IMR-90 (cell line): ENCODE results near the gene TSPEAR. TPM values are rescaled to one million over a fixed set of nuclear protein-coding genes. Genes with fewer than 3 reads are reported as not detected.

Experiments
- ATAC-seq: fragments of 200-7000 bp; cut with Tn5 transposase; 2 replicates; pipeline ENCODE4 v1.9.1; 2020; ENCODE audit warnings: low read depth, mild to moderate bottlenecking, moderate library complexity
- BruUV-seq: library from RNA; stranded (reverse); fragments of 400-500 nt; replicated peaks from 2 replicates; lab custom pipeline; 2021; lab: Mats Ljungman, UMichigan
- CTCF ChIA-PET: fragments of 300-600 bp; formaldehyde crosslinking; extraction: SDS; loops from one replicate; lab custom pipeline; 2021; ENCODE audit warnings: antibody characterized with exemption; lab: Yijun Ruan, JAX
- POLR2A ChIA-PET: fragments of 300-600 bp; sonication (Branson Sonifier 250); formaldehyde crosslinking; loops from one replicate; lab custom pipeline; 2022; ENCODE audit warnings: antibody characterized with exemption; ENCODE audit not compliant: unreplicated experiment; lab: Charles Lee
- DNase-seq: peaks from one replicate; pipeline ENCODE4 v3.0.0; 2013
- H2AFZ ChIP-seq: replicated peaks from 2 replicates; pipeline ENCODE3; 2013; ENCODE audit warnings: low read length, mild to moderate bottlenecking; ENCODE audit not compliant: poor library complexity
- H2AK5ac ChIP-seq: 2 replicates; pipeline ENCODE4 v1.6.1; 2013; ENCODE audit warnings: low read depth, low read length, inconsistent platforms
- H2AK9ac ChIP-seq: replicated peaks from 2 replicates; pipeline ENCODE3; 2013; ENCODE audit warnings: mild to moderate bottlenecking, low read depth, low read length, moderate library complexity; ENCODE audit not compliant: poor library complexity
- H2BK120ac ChIP-seq: 2 replicates; pipeline ENCODE4 v1.6.1; 2013; ENCODE audit warnings: low read depth, low read length, inconsistent platforms
- H2BK15ac ChIP-seq: 3 replicates; pipeline ENCODE4 v1.6.1; 2013; ENCODE audit warnings: low read depth, low read length, inconsistent platforms
- H2BK20ac ChIP-seq: 2 replicates; pipeline ENCODE4 v1.6.1; 2013; ENCODE audit warnings: low read depth, mild to moderate bottlenecking, inconsistent platforms, low read length, moderate library complexity
- H2BK5ac ChIP-seq: 2 replicates; pipeline ENCODE4 v1.6.1; 2013; ENCODE audit warnings: mild to moderate bottlenecking, low read depth, low read length, inconsistent platforms; ENCODE audit not compliant: poor library complexity, severe bottlenecking
- H3K14ac ChIP-seq: replicated peaks from 2 replicates; pipeline ENCODE4 v1.6.1; 2013; ENCODE audit warnings: low read depth, low read length, inconsistent platforms
- H3K18ac ChIP-seq: 2 replicates; pipeline ENCODE4 v1.6.1; 2013; ENCODE audit warnings: low read depth, low read length, control low read depth
- H3K23ac ChIP-seq: 2 replicates; pipeline ENCODE4 v1.6.1; 2013; ENCODE audit warnings: low read depth, low read length, inconsistent platforms
- H3K27ac ChIP-seq: 2 replicates; pipeline ENCODE4 v1.5.1; 2013; ENCODE audit warnings: mild to moderate bottlenecking, control low read depth, low read length; ENCODE audit not compliant: insufficient read depth
- H3K27me3 ChIP-seq: 2 replicates; pipeline ENCODE4 v1.6.1; 2013; ENCODE audit warnings: low read length; ENCODE audit not compliant: control insufficient read depth, insufficient read depth
- H3K36me3 ChIP-seq: 2 replicates; pipeline ENCODE4 v1.6.1; 2013; ENCODE audit warnings: low read length, mixed read lengths; ENCODE audit not compliant: control insufficient read depth, insufficient read depth
- H3K4ac ChIP-seq: 2 replicates; pipeline ENCODE4 v1.6.1; 2013; ENCODE audit warnings: low read depth, low read length, inconsistent platforms
- H3K4me1 ChIP-seq: 2 replicates; pipeline ENCODE4 v1.6.1; 2013; ENCODE audit warnings: low read length, mixed read lengths; ENCODE audit not compliant: control insufficient read depth, insufficient read depth
- H3K4me2 ChIP-seq: 2 replicates; pipeline ENCODE4 v1.6.1; 2013; ENCODE audit warnings: low read depth, mild to moderate bottlenecking, control low read depth, low read length, moderate library complexity
- H3K4me3 ChIP-seq: 2 replicates; pipeline ENCODE4 v1.5.1; 2013; ENCODE audit warnings: low read depth, mild to moderate bottlenecking, control low read depth, low read length, moderate library complexity; ENCODE audit not compliant: insufficient read depth
- H3K56ac ChIP-seq: 2 replicates; pipeline ENCODE4 v1.6.1; 2013; ENCODE audit warnings: low read length, inconsistent platforms; ENCODE audit not compliant: insufficient read depth; ENCODE audit errors: extremely low read depth
- H3K79me1 ChIP-seq, 2 experiments: 2 replicates each; pipeline ENCODE4 v1.6.1; 2013; ENCODE audit warnings: low read length in 2 of 2, inconsistent platforms in 1 of 2, low read depth in 1 of 2
- H3K9ac ChIP-seq: 2 replicates; pipeline ENCODE4 v1.6.1; 2013; ENCODE audit warnings: low read depth, low read length, control low read depth
- H3K9me1 ChIP-seq: 2 replicates; pipeline ENCODE4 v1.6.1; 2013; ENCODE audit warnings: low read length, inconsistent platforms; ENCODE audit not compliant: insufficient read depth
- H3K9me3 ChIP-seq: 2 replicates; pipeline ENCODE4 v1.6.1; 2013; ENCODE audit warnings: low read length; ENCODE audit not compliant: control insufficient read depth, insufficient read depth
- H4K20me1 ChIP-seq: 2 replicates; pipeline ENCODE4 v1.6.1; 2013; ENCODE audit warnings: low read length, inconsistent platforms; ENCODE audit not compliant: insufficient read depth
- H4K5ac ChIP-seq: 2 replicates; pipeline ENCODE4 v1.6.1; 2013; ENCODE audit warnings: mild to moderate bottlenecking, low read depth, low read length, control low read depth
- H4K8ac ChIP-seq, 2 experiments: 2 replicates each; pipeline ENCODE4 v1.6.1; 2013; ENCODE audit warnings: low read depth in 2 of 2, low read length in 2 of 2, control low read depth in 1 of 2, inconsistent platforms in 1 of 2
- H4K91ac ChIP-seq: 2 replicates; pipeline ENCODE4 v1.6.1; 2013; ENCODE audit warnings: low read depth, low read length, inconsistent platforms; ENCODE audit not compliant: insufficient read depth
- CHD1 ChIP-seq: IDR thresholded peaks from 2 replicates; pipeline ENCODE4 v1.6.1; 2012; ENCODE audit warnings: low read depth, low read length, improper control_type of control experiment
- MAFK ChIP-seq: IDR thresholded peaks from 2 replicates; pipeline ENCODE4 v1.6.1; 2012; ENCODE audit warnings: low read depth, low read length, improper control_type of control experiment
- MAZ ChIP-seq: IDR thresholded peaks from 2 replicates; pipeline ENCODE4 v1.6.1; 2012; ENCODE audit warnings: low read depth, mild to moderate bottlenecking, low read length, improper control_type of control experiment, moderate library complexity, borderline replicate concordance
- MXI1 ChIP-seq: IDR thresholded peaks from 2 replicates; pipeline ENCODE4 v1.6.1; 2012; ENCODE audit warnings: low read depth, mild to moderate bottlenecking, low read length, moderate library complexity, borderline replicate concordance
- POLR2A ChIP-seq: IDR thresholded peaks from 2 replicates; pipeline ENCODE4 v1.6.1; 2012; ENCODE audit warnings: mild to moderate bottlenecking, low read depth, low read length
- RAD21 ChIP-seq: IDR thresholded peaks from 2 replicates; pipeline ENCODE4 v1.6.1; 2012; ENCODE audit warnings: low read length, improper control_type of control experiment
- RCOR1 ChIP-seq: IDR thresholded peaks from 2 replicates; pipeline ENCODE4 v1.6.1; 2012; ENCODE audit warnings: mild to moderate bottlenecking, low read length, improper control_type of control experiment; ENCODE audit not compliant: insufficient replicate concordance
- SMC3 ChIP-seq: fragments of 150-350 bp; IDR thresholded peaks from 2 replicates; pipeline ENCODE4 v1.6.1; 2016; ENCODE audit warnings: low read depth, mild to moderate bottlenecking, antibody characterized with exemption, low read length, moderate library complexity
- WGBS, 2 experiments: methylation state at CpG; one replicate each; pipeline versions ENCODE4 v1.1.5 to v1.1.7; 2013; ENCODE audit warnings: missing lambda C conversion rate in 2 of 2; ENCODE audit not compliant: insufficient read length in 1 of 2; ENCODE audit errors: extremely low coverage in 2 of 2; 5-methylcytosine and 5-hydroxymethylcytosine counted together
- dilution Hi-C: fragments of 300-500 bp; cut with HindIII; formaldehyde crosslinking; loops from one replicate; pipeline ENCODE4 v1.14.3; 2018; ENCODE audit warnings: low sequenced_read_pairs; ENCODE audit not compliant: unreplicated experiment
- in situ Hi-C: fragments of 300-500 bp; cut with MboI; formaldehyde crosslinking; loops from 3 replicates; pipeline ENCODE4 v1.14.3; 2019; ENCODE audit warnings: low sequenced_read_pairs, inconsistent platforms, mixed read lengths
- intact Hi-C: fragments of 100-400 bp; cut with micrococcal nuclease; formaldehyde crosslinking; loops from 2 replicates; pipeline ENCODE4 v1.10.0; 2022
- polyA plus RNA-seq, 3 experiments: library from polyadenylated mRNA; depleted of rRNA; stranded (reverse); fragments of >200 nt; gene quantifications; 2 replicates each; pipeline ENCODE4 v1.2.3, GENCODE V29; 2012; ENCODE audit warnings: low replicate concordance in 1 of 3
- total RNA-seq: library from RNA; depleted of rRNA; stranded (reverse); fragments of >200 nt; gene quantifications from 2 replicates; pipeline ENCODE4 v1.2.3, GENCODE V29; 2012
- TF ChIP-seq, protein P1 (sequence below): fragments of 150-350 bp; IDR thresholded peaks from 2 replicates; pipeline ENCODE4 v1.6.1; 2017; ENCODE audit warnings: mild to moderate bottlenecking, antibody characterized with exemption, low read length, low read depth

TSPEAR gene
- total and polyA plus RNA-seq, 2 of the 4 experiments (the other 2 are of a cell fraction), result not detected

DNA sequence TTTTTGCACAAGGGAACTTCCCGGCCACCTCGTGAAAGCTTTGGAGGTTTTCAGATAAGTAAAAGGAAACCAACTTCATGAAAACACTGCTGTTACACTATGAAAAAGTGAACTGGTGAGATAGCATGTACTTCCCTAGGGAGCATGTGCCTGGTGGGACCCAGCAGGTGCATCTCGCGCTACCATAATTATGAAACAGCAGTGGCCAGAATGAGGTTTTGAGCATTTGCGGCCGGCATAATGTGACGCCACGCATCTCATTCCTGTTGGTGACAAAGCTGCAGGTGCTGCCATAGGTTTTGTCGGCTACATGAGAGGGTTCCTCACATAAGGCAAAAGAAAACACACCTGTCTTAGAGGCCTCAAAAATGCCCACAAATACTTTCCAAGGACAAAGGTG is 154.5 kb downstream of the TSPEAR start:
- Histone ChIP-seq H3K18ac (no peak overlapping the region), H3K14ac (no peak overlapping the region), H2BK15ac (no peak overlapping the region), H3K79me1 (no peaks in the 10 kb centered on the region), H2BK120ac (no peak overlapping the region), H3K9me3 (no peaks in the 10 kb centered on the region), H3K4me2 (no peak overlapping the region), H2AK9ac (no peak overlapping the region), H2BK20ac (no peak overlapping the region), H4K8ac (no peak overlapping the region), H2BK5ac (no peak overlapping the region), H3K56ac (no peak overlapping the region), H4K91ac (no peak overlapping the region), H3K4me1 (no peaks in the 10 kb centered on the region), H2AK5ac (no peak overlapping the region), H3K4ac (no peak overlapping the region), H4K20me1 (no peaks in the 10 kb centered on the region), H3K27me3 (peaks cover 17% of the 10 kb centered on the region), H4K5ac (no peak overlapping the region), H3K36me3 (no peaks in the 10 kb centered on the region), H3K27ac (no peak overlapping the region), H3K23ac (no peak overlapping the region), H3K9me1 (no peaks in the 10 kb centered on the region), H3K4me3 (no peak overlapping the region), H2AFZ (no peak overlapping the region), H3K9ac (no peak overlapping the region)
- intact Hi-C loops (no loop called here), in situ Hi-C loops (no loop called here), dilution Hi-C loops (no loop called here)
- ChIA-PET POLR2A (no interaction called here), CTCF (no interaction called here)
- ATAC-seq (no peak), DNase-seq (no peak)
- BruUV-seq, result no TSS peak
- WGBS, 2 experiments, result 92% methylated on average over 2 of the region's 9 CpGs; no CpG with 5 or more reads in 1 of the 2 experiments
- no peak for TF ChIP-seq POLR2A
- TF ChIP-seq RAD21, result no peak
- no peak for TF ChIP-seq RCOR1
- no peak for TF ChIP-seq MAZ
- TF ChIP-seq, protein P1, sequence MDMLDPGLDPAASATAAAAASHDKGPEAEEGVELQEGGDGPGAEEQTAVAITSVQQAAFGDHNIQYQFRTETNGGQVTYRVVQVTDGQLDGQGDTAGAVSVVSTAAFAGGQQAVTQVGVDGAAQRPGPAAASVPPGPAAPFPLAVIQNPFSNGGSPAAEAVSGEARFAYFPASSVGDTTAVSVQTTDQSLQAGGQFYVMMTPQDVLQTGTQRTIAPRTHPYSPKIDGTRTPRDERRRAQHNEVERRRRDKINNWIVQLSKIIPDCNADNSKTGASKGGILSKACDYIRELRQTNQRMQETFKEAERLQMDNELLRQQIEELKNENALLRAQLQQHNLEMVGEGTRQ, result no peak
- no peak for TF ChIP-seq MAFK
- no peak for TF ChIP-seq CHD1
- TF ChIP-seq MXI1, result no peak
- TF ChIP-seq SMC3, result no peak
